Measurements from ENCODE around the gene BPIFA1.

GRCh38 chr20:33250666-33251065 lies 14.9 kb downstream of the BPIFA1 start:
- TF ChIP-seq, protein P1, sequence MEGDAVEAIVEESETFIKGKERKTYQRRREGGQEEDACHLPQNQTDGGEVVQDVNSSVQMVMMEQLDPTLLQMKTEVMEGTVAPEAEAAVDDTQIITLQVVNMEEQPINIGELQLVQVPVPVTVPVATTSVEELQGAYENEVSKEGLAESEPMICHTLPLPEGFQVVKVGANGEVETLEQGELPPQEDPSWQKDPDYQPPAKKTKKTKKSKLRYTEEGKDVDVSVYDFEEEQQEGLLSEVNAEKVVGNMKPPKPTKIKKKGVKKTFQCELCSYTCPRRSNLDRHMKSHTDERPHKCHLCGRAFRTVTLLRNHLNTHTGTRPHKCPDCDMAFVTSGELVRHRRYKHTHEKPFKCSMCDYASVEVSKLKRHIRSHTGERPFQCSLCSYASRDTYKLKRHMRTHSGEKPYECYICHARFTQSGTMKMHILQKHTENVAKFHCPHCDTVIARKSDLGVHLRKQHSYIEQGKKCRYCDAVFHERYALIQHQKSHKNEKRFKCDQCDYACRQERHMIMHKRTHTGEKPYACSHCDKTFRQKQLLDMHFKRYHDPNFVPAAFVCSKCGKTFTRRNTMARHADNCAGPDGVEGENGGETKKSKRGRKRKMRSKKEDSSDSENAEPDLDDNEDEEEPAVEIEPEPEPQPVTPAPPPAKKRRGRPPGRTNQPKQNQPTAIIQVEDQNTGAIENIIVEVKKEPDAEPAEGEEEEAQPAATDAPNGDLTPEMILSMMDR (IDR thresholded peaks at IDR 0.05) = no peak
- no peak for TF ChIP-seq POLR2A (IDR thresholded peaks at IDR 0.05; ENCODE audit: low read depth)
